Ecto neural progenitor cell (in vitro differentiated cells): ENCODE measurements around the gene GIMAP8.

ENCODE experiments used
- DNase-seq: peaks from one replicate; pipeline ENCODE4 v3.0.0-alpha.2; 2018; ENCODE audit warnings: low spot score

GIMAP8 gene

GRCh38 chr7:150450491-150451001, at the start of gene GIMAP8:
GIMAP8 (plus strand) TSS chr7:150450630; CDS start chr7:150466699, 16,069 bp downstream.
- no peak for DNase-seq

- DNase-seq, result peak; percentile 49
These were observed 49.5 kb upstream of the GIMAP8 start for GRCh38 chr7:150400788-150401423.

GRCh38 chr7:150401424-150401790, 49.0 kb upstream of the GIMAP8 start:
- no peak for DNase-seq

DNA sequence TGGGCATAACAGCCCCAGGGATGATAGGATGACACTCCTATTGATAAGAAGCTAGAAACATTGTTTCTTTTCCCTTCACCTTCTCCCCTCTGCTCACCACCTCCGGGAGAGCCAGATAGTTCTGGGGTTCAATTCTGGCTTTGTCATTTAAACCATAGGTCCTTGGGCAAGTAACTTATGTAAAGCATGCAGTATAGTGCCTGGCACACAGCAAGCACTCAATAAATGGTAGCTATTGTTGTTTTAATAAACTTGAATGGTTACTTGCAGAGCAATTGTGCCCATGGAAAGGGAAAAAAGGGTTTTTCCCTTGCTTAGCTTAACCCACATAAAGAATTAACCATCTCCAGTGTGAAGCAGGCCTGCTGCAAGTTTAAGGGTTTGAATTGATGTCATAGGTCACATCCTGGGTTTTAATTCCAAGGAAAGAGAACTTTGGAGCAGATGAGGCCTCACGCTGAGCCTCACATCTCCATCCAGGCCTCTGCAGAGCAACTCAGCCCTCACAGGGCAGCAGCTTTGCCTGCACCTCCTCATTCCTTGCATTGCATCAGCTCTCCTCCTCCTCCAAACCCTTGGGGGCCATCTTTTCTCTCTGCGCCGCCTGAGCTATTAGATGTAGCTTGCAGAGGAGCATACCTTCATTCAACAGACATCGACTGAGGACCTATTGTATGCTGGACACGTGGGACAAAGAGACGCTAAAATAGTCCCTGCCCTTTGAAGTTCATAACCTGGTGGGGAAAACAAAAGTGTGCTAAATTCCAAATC, 48.4 kb upstream of the GIMAP8 start:
- DNase-seq, result peak; percentile 57

DNA sequence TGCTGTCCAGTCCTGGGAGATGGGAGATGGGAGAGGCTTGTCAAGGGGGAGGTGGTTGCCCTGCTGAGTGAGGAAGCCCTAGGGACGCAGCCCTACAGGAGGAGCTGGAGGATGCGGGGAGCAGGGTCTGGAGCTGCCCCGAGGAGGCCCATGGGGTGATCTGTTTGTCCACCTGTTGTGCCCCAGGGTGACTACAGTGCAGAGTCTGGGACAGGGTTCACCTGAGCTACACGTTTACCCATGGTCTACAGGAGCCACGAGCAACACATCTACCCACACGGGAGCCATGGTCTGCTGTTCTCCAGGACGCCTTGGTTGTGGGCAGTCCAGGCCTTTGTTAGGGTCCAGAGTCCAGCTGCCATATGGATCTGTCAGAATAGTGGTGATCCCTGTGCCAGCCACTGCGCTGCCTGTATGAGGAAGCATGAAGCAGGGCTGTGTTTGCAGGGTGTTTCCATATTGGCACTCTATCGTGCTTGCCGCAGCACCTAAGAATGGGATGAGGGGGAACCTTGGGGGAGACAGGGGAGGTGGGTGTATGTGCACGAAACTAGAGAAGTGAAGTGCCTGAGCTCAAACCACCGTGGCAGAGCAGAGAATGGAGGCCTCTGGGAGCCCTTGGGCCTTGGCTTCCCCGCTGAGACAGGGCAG, 47.6 kb upstream of the GIMAP8 start:
- peak; percentile 49 for DNase-seq

- peak; percentile 39 for DNase-seq
These were observed 46.9 kb upstream of the GIMAP8 start for GRCh38 chr7:150403376-150404171.

DNA sequence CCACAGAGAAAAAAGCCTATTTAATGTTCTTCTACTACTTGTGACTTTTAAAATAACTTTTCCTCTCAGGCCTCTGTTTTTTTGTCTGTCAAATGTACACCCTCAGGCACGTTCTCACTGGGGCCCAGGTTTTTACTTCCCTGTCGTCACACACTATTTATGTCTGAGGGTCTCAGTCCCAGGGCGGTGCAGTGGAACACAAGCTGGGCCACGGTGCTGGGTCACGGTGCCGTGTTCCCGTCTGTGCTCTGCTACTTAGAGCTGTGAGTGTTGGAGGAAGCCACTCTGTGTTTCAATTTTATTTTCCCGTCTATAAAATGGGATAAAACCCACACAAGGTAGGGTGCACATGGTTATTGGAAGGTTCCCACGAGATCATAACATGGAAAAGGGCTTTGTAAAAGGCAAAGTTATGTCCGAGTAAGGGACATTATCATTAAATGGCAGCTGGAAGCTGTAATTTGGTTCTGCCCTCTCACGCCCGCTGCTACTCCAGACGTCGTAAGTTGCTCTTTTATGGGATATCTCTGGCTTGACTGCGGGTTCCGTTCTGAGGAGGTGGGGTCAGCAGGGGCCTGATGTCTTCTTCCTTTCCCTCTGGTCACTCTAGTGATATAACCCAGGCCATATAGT, 46.1 kb upstream of the GIMAP8 start:
- peak; percentile 49 for DNase-seq

DNA sequence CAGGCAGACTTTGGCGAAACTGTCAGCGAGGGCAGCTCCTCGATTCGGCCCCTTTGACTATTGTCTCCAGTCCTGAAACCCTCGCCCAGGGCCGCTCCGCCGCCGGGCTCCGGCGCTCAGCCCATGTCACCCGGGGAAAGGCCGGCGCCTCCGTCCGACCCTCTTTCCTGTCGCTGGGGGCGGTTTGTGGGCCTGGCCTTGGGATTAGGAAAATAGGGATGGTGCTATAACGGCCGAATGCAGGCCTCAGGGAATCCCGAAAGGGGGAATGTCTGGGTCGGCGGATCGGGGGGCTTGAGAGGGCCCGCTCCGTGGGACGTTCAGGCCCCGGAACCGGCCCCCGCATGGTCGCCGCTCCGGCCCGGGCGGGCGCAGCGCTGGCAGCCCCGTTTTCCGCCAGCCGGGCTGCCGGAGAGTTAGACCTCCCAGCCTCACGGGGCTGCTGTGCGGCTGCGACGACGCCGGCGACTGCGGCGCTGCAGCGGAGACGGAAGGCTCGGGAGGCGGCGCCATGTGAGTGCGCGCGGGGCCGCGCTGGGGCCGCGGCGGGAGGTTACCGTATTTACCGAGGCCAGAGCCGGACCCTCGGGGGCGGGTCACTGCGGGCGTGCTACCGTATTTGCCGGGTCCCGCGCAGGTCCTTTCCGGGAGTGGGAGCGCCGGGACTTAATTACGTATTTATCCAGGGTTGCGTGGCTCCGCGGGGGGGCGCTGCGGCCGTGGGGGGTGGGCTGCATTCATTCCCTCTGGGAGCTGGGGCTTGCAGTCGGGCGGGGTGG, 45.4 kb upstream of the GIMAP8 start:
- DNase-seq, result peak; percentile 93

GRCh38 chr7:150405584-150406311, 44.7 kb upstream of the GIMAP8 start:
- DNase-seq, result peak; percentile 72

DNA sequence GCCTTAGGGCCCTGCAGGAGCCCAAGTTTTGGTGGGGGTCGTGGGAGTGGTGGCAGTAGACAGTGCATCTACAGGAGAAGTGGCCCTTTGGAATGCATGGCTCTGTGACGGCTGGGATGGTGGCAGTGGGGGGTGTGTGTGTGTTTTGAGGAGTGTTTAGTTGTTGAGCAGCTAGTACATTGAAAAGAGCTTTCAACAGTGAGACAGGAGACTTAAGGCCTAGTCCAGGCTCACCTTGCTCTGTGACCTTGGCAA, 44.2 kb upstream of the GIMAP8 start:
- no peak for DNase-seq

DNA sequence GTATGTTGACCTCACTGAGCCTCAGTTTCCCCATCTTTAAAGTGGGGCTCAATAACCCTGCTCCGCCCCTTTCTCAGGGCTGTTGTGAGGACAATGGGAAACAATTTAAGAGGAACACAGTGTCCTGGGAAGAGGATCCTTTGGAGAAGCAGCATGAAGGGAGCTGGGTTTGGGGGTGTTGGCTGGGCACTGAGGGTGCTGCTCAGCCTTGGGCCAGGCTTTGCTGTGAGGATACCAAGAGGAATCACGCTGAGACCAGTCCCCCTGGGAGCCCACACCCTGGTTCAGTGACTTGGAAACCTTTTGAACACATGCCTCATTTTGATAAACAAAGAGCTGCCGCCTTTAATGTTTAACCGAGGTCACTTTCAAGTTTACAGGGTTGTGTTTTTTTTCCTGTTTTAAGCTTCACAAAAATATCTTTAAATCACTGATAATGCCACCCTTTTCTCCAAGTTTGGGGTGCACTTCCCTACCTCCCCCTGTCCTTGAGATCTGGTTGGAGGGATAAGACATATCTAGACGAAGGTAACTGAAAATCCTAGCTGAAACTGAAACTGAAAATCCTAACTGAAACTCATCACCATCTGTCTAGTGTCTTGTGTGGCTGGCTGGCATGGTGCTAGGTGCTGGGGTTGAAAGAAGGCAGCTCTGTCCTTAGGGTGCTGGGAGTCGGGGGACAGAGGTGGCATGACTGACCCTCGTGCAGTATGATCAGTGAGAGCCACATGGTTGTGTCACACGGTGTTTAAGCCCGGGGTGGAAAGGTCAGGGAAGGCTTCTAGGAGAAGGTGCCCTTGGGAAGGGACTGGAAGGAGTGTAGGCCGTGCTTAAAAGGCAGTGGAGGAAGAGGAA, 43.6 kb upstream of the GIMAP8 start:
- no peak for DNase-seq

GRCh38 chr7:150407588-150408392, 42.6 kb upstream of the GIMAP8 start:
- DNase-seq, result no peak

DNA sequence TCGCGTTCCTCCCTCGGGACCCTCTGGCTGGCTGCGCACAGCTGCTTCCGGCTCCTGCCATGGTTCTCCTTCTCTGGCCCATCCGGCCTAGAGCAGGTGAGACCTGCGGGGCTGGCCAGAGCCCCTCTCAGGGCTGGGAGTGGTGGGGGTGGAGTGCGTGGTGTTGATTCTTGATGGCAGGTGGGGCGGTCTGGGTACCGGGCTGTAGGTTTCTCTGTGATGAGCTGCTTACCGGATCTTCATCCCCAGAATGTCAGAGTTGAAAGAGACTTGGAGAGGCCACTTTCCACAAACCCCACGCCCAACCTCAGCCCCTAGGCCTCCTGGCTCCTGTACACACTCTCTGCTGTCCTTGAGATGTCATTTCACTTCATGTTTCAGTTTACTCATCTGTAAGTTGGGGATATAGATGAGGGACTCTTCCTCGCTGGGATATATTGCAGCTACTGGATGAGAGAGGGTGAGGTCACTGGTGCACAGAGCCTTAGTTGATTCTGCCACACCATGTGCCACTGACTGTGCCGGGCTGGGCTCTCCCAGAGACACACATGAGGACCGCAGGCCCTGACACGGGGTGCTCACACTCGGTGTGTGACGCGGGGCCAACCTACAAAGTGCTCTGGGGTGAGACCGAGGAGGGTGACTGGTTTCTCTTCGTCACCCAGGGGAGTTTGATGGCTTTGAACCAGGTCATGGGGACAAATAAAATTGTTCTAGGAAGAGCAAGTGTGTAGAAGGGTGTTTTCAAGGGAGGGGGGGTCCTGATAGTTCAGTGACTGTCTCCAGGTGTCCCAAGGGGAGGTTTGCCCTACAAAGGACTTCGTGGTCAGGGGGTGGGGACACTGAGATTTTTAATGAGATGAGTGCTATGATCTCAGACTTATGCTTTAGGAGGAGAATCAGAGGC, 41.8 kb upstream of the GIMAP8 start:
- DNase-seq, result no peak

DNA sequence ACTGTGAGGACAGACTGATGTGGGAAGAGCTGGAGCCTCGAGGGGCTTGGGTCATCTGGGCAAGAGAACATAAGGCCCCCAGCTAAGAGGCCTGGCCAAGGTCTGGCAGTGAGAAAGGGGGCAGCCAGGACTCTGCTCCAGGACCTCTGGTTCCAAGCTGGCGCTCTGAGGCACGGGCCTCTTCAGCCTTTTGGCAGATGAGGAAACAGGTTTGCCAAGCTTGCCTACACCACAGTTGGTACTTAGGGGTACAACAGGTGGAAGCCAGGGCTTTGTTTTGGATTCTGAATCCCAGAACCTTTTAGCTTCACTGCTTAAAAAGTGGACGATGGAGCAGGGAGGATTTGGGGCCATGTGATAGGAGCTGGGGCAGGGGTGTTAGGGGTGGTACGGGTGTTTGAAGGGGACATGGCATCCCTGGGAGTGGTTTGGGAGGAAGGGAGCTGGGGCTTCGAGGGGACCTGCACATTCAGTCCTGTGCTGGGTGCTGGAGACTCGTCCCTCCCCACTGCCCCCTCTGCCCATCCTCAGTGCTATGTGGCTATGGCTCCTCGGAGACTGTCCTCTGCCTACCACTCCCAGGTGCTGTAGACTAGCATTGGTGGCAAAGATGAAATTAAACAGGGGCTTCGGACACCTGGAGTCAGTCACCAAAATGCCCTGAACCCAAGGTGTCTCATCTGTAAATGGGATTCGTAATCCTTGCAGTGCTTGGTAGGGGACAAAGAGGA, 41.0 kb upstream of the GIMAP8 start:
- no peak for DNase-seq

GRCh38 chr7:150410131-150410530, 40.3 kb upstream of the GIMAP8 start:
- no peak for DNase-seq

- DNase-seq, result no peak
These were observed 39.6 kb upstream of the GIMAP8 start for GRCh38 chr7:150410680-150411346.
